GM12878 (cell line): ENCODE data around the gene HYCC1.

Experiments used
- CEBPB ChIP-seq, 2 experiments: fragments of 150-350 bp in 1 of 2; IDR thresholded peaks; 2 replicates each; pipeline ENCODE4 v1.6.1; 2012 to 2014; ENCODE audit warnings: low read depth in 2 of 2, low read length in 2 of 2, borderline replicate concordance in 1 of 2, inconsistent platforms in 1 of 2
- CTCF ChIP-seq, 3 experiments: IDR thresholded peaks in 2 of 3; conservative IDR thresholded peaks in 1 of 3; 2 replicates each; pipeline ENCODE4 v1.5.1; 2011; ENCODE audit warnings: low read depth in 3 of 3, low read length in 3 of 3, mild to moderate bottlenecking in 3 of 3, control low read depth in 2 of 3, moderate library complexity in 2 of 3, inconsistent platforms in 1 of 3, mixed read lengths in 1 of 3; ENCODE audit not compliant: control insufficient read depth in 2 of 3, insufficient read depth in 1 of 3; ENCODE audit errors: extremely low read depth in 1 of 3
- ESRRA ChIP-seq: IDR thresholded peaks from 2 replicates; pipeline ENCODE4 v1.6.1; 2012; ENCODE audit warnings: mild to moderate bottlenecking, low read length, improper control_type of control experiment
- POLR2AphosphoS5 ChIP-seq: IDR thresholded peaks from 2 replicates; pipeline ENCODE4 v1.6.1; 2011; ENCODE audit warnings: mild to moderate bottlenecking, low read length, inconsistent platforms
- SKIL ChIP-seq: fragments of 450-650 bp; IDR thresholded peaks from 2 replicates; pipeline ENCODE4 v1.6.1; 2017; ENCODE audit warnings: mild to moderate bottlenecking, low read depth, inconsistent platforms; ENCODE audit not compliant: poor library complexity, severe bottlenecking
- SP1 ChIP-seq: IDR thresholded peaks from one replicate; pipeline ENCODE4 v1.6.1; 2011; ENCODE audit warnings: low read depth, low read length
- TBL1XR1 ChIP-seq: IDR thresholded peaks from 2 replicates; pipeline ENCODE4 v1.6.1; 2012; ENCODE audit warnings: low read depth, low read length, improper control_type of control experiment
- YBX1 ChIP-seq: fragments of 450-650 bp; IDR thresholded peaks from 2 replicates; pipeline ENCODE4 v1.6.1; 2016; ENCODE audit warnings: antibody characterized with exemption

- no peak for TF ChIP-seq CTCF (IDR thresholded peaks at IDR 0.05 in 2 of 3, conservative IDR thresholded peaks at IDR 0.05 in 1 of 3; ENCODE audit: control insufficient read depth in 2 of 3, extremely low read depth in 1 of 3, insufficient read depth in 1 of 3, low read depth in 3 of 3, low read length in 3 of 3)
- no peak for TF ChIP-seq SP1
- no peak for TF ChIP-seq CEBPB (IDR thresholded peaks at IDR 0.05; ENCODE audit: borderline replicate concordance in 1 of 2, low read depth in 2 of 2, low read length in 2 of 2)
- no peak for TF ChIP-seq POLR2AphosphoS5
- TF ChIP-seq YBX1, result no peak
- TF ChIP-seq TBL1XR1, result no peak
- TF ChIP-seq ESRRA, result no peak
- no peak for TF ChIP-seq SKIL
Observed at GRCh38 chr7:23001610-23002009, 12.3 kb downstream of the HYCC1 start.
